Left ventricle myocardium inferior (tissue), 1 donor: Measurements from ENCODE around the gene SLC15A3. TPM values are rescaled to one million over a fixed set of nuclear protein-coding genes. Genes with fewer than 3 reads are reported as not detected.

Experiments
- DNase-seq: peaks from one replicate; pipeline ENCODE4 v3.0.0-alpha.2; 2020
- H3K27ac ChIP-seq: fragments of 200-600 bp; replicated peaks from 2 replicates; pipeline ENCODE4 v1.8.0; 2021
- H3K27me3 ChIP-seq: fragments of 200-600 bp; 2 replicates; pipeline ENCODE4 v1.8.0; 2021; ENCODE audit warnings: low read depth
- H3K36me3 ChIP-seq: fragments of 200-600 bp; 2 replicates; pipeline ENCODE4 v1.8.0; 2021
- H3K4me1 ChIP-seq: fragments of 200-600 bp; 2 replicates; pipeline ENCODE4 v1.8.0; 2021
- H3K4me3 ChIP-seq: fragments of 200-600 bp; 2 replicates; pipeline ENCODE4 v1.8.0; 2021; ENCODE audit warnings: mild to moderate bottlenecking, moderate library complexity
- H3K9me3 ChIP-seq: fragments of 200-600 bp; replicated peaks from 2 replicates; pipeline ENCODE4 v1.8.0; 2021
- intact Hi-C: fragments of 100-400 bp; cut with micrococcal nuclease; formaldehyde crosslinking; loops from one replicate; pipeline ENCODE4 v1.11.0; 2022
- total RNA-seq: library from RNA; stranded (reverse); fragmentation: NEBNext Ultra II Directional; extraction: Animal tissue kit (Norgen Biotek cat#: 25700); gene quantifications from one replicate; pipeline ENCODE4 v1.2.1, GENCODE V29; 2021
- TF ChIP-seq, protein P1 (sequence below): fragments of 200-600 bp; IDR thresholded peaks from 2 replicates; pipeline ENCODE4 v1.8.0; 2021; ENCODE audit warnings: antibody characterized with exemption, mild to moderate bottlenecking, borderline replicate concordance
- donor health status: DM: no; HTN: yes; CAD: no; lungs with severe emphysema.

Gene SLC15A3
- total RNA-seq, 1 donor from 2014 or later, result 15.4 TPM

DNA sequence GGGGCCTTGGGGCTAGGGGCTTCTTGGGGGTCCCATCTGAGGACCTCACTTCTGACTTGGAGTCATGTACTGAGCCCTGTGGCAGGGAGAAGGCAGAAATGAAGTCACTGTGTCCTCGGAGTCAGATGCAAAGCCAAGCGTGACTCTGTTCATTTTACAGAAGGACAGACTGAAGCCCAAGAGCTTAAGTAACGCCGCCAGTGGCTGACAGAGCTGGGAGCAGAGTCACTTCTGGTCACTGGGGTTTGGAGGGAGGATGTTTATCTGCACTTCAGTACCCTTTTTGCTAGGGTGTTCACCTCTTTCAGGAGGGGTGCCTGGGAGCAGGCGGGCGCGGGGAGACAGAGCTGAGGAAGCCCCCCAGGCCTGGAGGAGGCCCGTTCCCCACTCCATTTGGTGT, 30.2 kb upstream of the SLC15A3 start:
- TF ChIP-seq, protein P1, sequence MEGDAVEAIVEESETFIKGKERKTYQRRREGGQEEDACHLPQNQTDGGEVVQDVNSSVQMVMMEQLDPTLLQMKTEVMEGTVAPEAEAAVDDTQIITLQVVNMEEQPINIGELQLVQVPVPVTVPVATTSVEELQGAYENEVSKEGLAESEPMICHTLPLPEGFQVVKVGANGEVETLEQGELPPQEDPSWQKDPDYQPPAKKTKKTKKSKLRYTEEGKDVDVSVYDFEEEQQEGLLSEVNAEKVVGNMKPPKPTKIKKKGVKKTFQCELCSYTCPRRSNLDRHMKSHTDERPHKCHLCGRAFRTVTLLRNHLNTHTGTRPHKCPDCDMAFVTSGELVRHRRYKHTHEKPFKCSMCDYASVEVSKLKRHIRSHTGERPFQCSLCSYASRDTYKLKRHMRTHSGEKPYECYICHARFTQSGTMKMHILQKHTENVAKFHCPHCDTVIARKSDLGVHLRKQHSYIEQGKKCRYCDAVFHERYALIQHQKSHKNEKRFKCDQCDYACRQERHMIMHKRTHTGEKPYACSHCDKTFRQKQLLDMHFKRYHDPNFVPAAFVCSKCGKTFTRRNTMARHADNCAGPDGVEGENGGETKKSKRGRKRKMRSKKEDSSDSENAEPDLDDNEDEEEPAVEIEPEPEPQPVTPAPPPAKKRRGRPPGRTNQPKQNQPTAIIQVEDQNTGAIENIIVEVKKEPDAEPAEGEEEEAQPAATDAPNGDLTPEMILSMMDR, result no peak
- Histone ChIP-seq H3K27ac (no peak overlapping the region), H3K4me3 (no peak overlapping the region), H3K4me1 (no peaks in the 10 kb centered on the region), H3K36me3 (no peaks in the 10 kb centered on the region), H3K9me3 (no peaks in the 10 kb centered on the region), H3K27me3 (peaks cover 24% of the 10 kb centered on the region)
- intact Hi-C loops, result no loop called here
- DNase-seq, result no peak

DNA sequence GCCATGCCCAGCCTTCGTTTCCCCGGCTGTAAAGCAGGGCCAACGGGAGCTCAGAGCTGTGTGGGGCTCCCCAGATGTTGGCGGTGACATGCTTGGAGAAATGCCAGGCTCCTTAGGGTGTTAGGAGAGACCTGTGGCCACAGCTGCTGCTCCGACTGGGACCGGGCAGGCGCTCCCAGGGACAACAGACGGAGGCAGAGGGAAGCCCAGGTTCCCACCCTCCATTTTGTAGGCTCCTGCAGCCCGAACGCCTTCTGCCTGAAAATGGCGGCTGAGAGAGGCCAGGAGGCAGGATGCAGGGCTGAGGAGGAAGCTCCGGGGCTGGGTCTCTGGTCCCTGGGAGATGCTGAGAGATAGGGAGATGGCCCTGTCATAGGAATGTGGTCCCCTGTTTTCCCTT, 29.5 kb upstream of the SLC15A3 start:
- TF ChIP-seq, protein P1, result no peak
- no peak for DNase-seq
- no peak overlapping the region for H3K4me3 ChIP-seq
- no peaks in the 10 kb centered on the region for H3K36me3 ChIP-seq
- no peaks in the 10 kb centered on the region for H3K9me3 ChIP-seq
- H3K27ac ChIP-seq, result no peak overlapping the region
- H3K4me1 ChIP-seq, result no peaks in the 10 kb centered on the region
- peaks cover 20% of the 10 kb centered on the region for H3K27me3 ChIP-seq
- intact Hi-C loops, result no loop called here

DNA sequence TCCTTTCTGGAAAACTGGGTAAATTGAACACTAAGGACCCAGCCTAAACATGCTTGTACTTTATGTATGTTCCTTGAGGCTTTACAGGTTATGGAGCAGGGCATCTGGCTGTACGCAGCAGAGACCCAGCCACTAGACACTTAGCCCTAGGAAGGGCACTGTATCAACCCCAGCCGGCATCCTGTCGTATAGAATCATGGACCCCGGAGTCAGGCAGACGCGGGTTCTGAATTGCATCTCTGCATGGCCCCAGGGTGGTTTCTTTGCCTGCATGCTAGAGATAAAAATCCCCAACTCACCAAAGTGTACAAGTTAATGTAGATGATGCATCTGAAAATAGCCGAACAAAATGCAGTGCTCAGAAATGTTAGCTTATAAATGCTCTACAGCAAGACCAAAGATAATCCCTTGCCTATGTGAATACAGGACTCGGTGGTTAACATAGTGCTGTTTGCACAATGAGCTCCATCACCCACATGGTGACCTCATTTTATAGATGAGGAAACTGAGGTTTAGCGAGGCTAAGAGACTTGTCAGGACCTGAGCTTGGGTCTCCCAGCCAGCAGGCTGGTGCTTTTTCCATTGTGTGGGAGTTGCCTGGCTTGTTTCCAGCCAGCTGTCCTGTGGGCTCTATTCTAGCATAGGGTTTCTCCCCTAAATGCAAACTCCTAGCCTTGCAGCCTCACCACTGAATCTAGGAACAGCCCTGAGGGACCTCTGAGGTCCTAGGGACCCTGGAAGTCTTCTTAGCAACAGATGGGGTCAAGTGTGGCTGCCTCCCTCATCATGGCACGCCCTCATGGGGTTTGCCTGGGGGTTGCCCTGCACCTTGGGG, 26.8 kb upstream of the SLC15A3 start:
- H3K36me3 ChIP-seq, result no peaks in the 10 kb centered on the region
- TF ChIP-seq, protein P1, result no peak

DNA sequence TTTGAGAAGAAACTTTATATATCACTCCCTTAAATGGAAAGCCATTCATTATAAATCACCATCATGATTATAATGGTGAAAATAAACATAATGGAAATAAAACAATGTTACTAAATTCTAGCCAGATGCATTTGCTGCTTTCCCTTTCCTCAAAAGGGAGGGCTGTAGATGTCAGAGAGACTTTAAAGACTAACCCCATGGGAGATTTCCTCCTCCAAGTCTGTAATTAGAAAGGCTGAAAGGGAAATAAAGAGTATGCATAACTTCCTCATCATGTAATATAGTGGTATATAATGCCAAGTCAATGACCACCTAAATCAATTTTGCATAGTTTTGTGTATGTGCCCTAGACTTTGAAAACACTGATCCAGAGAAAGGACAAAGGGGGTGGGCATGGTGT, 25.9 kb upstream of the SLC15A3 start:
- no peaks in the 10 kb centered on the region for H3K4me1 ChIP-seq
- intact Hi-C loops, result no loop called here
- no peaks in the 10 kb centered on the region for H3K9me3 ChIP-seq
- H3K27ac ChIP-seq, result no peak overlapping the region
- no peak overlapping the region for H3K4me3 ChIP-seq
- H3K36me3 ChIP-seq, result no peaks in the 10 kb centered on the region
- no peak for DNase-seq
- TF ChIP-seq, protein P1, result no peak
- peaks cover 12% of the 10 kb centered on the region for H3K27me3 ChIP-seq

More for the DNA sequence above, 26.8 kb upstream of the SLC15A3 start:
- H3K9me3 ChIP-seq, result no peaks in the 10 kb centered on the region
- DNase-seq, result no peak
- intact Hi-C loops, result no loop called here
- H3K4me3 ChIP-seq, result no peak overlapping the region
- no peak overlapping the region for H3K27ac ChIP-seq
- H3K27me3 ChIP-seq, result peaks cover 12% of the 10 kb centered on the region
- no peaks in the 10 kb centered on the region for H3K4me1 ChIP-seq

DNA sequence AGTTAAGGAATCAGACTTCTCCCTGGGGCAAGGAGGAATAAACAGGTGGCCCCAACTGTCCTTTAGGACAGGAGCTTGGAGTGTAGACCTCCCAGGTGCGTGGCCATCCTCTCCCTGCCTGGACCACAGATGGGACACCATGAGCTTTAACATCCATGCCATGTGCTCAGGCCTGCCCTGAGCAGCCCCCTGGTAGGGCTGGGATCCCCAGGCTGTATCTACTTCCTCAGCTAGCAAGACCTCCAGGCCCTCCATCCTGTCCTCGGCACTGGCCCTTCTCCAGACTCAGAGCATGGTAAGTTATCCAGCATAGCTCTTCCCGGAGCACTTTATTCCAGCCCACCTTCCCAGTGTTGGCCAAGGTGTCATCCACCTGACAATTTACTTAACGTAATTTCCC, 25.2 kb upstream of the SLC15A3 start:
- DNase-seq, result no peak
- Histone ChIP-seq H3K4me1 (no peaks in the 10 kb centered on the region), H3K27me3 (peaks cover 12% of the 10 kb centered on the region), H3K36me3 (no peaks in the 10 kb centered on the region), H3K27ac (no peak overlapping the region), H3K4me3 (no peak overlapping the region), H3K9me3 (no peaks in the 10 kb centered on the region)
- intact Hi-C loops, result no loop called here
- TF ChIP-seq, protein P1, result no peak
